HepG2 (cell line): Measurements from ENCODE around the gene JPT1. TPM values are rescaled to one million over a fixed set of nuclear protein-coding genes. Genes with fewer than 3 reads are reported as not detected.

Experiments used
- FOXA1 ChIP-seq, 2 experiments: fragments of 450-650 bp in 1 of 2; sonication (generic) in 1 of 2; formaldehyde crosslinking in 1 of 2; IDR thresholded peaks; 2 replicates each; pipeline versions ENCODE4 v1.4.0 to v1.6.1; 2016 to 2020; ENCODE audit warnings: missing genetic modification reagents in 1 of 2
- HNF4A ChIP-seq: sonication (generic); formaldehyde crosslinking; IDR thresholded peaks from 2 replicates; pipeline ENCODE4 v1.4.0; 2020; ENCODE audit warnings: missing genetic modification reagents
- HOXA3 ChIP-seq: sonication (generic); formaldehyde crosslinking; IDR thresholded peaks from 2 replicates; pipeline ENCODE4 v1.5.0; 2020; ENCODE audit warnings: missing genetic modification reagents
- KLF16 ChIP-seq, 2 experiments: sonication (generic) in 1 of 2; formaldehyde crosslinking in 1 of 2; IDR thresholded peaks; 2 replicates each; pipeline versions ENCODE4 v1.6.1 to v1.8.0; 2016 to 2023; ENCODE audit warnings: missing genetic modification reagents in 2 of 2, missing compliant biosample characterization in 1 of 2
- MIXL1 ChIP-seq: IDR thresholded peaks from 2 replicates; pipeline ENCODE4 v1.6.1; 2016
- NCOA2 ChIP-seq: sonication (generic); formaldehyde crosslinking; IDR thresholded peaks from 2 replicates; pipeline ENCODE4 v1.8.0; 2022; ENCODE audit warnings: inconsistent platforms
- NFIC ChIP-seq: IDR thresholded peaks from 2 replicates; pipeline ENCODE4 v1.6.1; 2012; ENCODE audit warnings: mild to moderate bottlenecking, low read length, inconsistent platforms
- ONECUT2 ChIP-seq: sonication (generic); formaldehyde crosslinking; IDR thresholded peaks from 2 replicates; pipeline ENCODE4 v1.4.0; 2020; ENCODE audit warnings: missing genetic modification reagents
- TARDBP ChIP-seq: sonication (generic); formaldehyde crosslinking; IDR thresholded peaks from 2 replicates; pipeline ENCODE4 v1.8.0; 2022; ENCODE audit warnings: mild to moderate bottlenecking, missing genetic modification reagents
- TBL1XR1 ChIP-seq: fragments of 150-350 bp; IDR thresholded peaks from 2 replicates; pipeline ENCODE4 v1.6.1; 2014; ENCODE audit warnings: borderline replicate concordance, low read length; ENCODE audit not compliant: partially characterized antibody
- ZBTB7A ChIP-seq: sonication (generic); formaldehyde crosslinking; IDR thresholded peaks from 2 replicates; pipeline ENCODE4 v1.8.0; 2022; ENCODE audit warnings: mild to moderate bottlenecking, missing genetic modification reagents
- ZNF205 ChIP-seq: IDR thresholded peaks from 2 replicates; pipeline ENCODE4 v1.6.1; 2018; ENCODE audit warnings: missing biosample characterization, missing genetic modification reagents
- ZNF703 ChIP-seq: sonication (generic); formaldehyde crosslinking; IDR thresholded peaks from 2 replicates; pipeline ENCODE4 v1.5.1; 2020; ENCODE audit warnings: missing genetic modification reagents, mild to moderate bottlenecking, moderate library complexity, borderline replicate concordance
- polyA plus RNA-seq, 8 experiments: library from polyadenylated mRNA; depleted of rRNA in 3 of 8; stranded (reverse) in 7 of 8; unstranded in 1 of 8; fragments of >200 nt; fragmentation: Illumina TruSeq in 4 of 8; extraction: Trizol in 4 of 8; gene quantifications; 2 replicates each; pipeline versions ENCODE4 v1.2.1 to v1.2.3, GENCODE V29; 2011 to 2016; ENCODE audit warnings: low read depth in 4 of 8, missing spikeins in 1 of 8, mixed read lengths in 1 of 8; ENCODE audit not compliant: insufficient read depth in 1 of 8
- total RNA-seq, 5 experiments: library from RNA; depleted of rRNA; stranded (reverse); fragments of >200 nt; fragmentation: Illumina TruSeq; extraction: Trizol; gene quantifications; 2 replicates each; pipeline ENCODE4 v1.2.3, GENCODE V29; 2016; ENCODE audit warnings: low read depth in 1 of 5
- TF ChIP-seq, protein P1 (sequence below): IDR thresholded peaks from 2 replicates; pipeline ENCODE4 v1.6.1; 2018; ENCODE audit warnings: missing genetic modification reagents
- TF ChIP-seq, protein P2 (sequence below): sonication (generic); formaldehyde crosslinking; IDR thresholded peaks from 2 replicates; pipeline ENCODE4 v1.4.0; 2020; ENCODE audit warnings: missing genetic modification reagents
- TF ChIP-seq, protein P3 (sequence below): sonication (generic); formaldehyde crosslinking; IDR thresholded peaks from 2 replicates; pipeline ENCODE4 v1.4.0; 2020; ENCODE audit warnings: missing genetic modification reagents, mild to moderate bottlenecking, borderline replicate concordance
- TF ChIP-seq, protein P4 (sequence below): IDR thresholded peaks from 2 replicates; pipeline ENCODE4 v1.4.0; 2020; ENCODE audit warnings: mild to moderate bottlenecking, missing genetic modification reagents
- TF ChIP-seq, protein P5 (sequence below): sonication (generic); formaldehyde crosslinking; IDR thresholded peaks from 2 replicates; pipeline ENCODE4 v1.8.0; 2022; ENCODE audit warnings: mild to moderate bottlenecking, missing genetic modification reagents; ENCODE audit not compliant: insufficient replicate concordance

Gene JPT1
- total and polyA plus RNA-seq, 2 of the 13 experiments (the other 11 are each of a cell fraction or from before 2014, with no cell fraction given) = 43.3 to 256 TPM

DNA sequence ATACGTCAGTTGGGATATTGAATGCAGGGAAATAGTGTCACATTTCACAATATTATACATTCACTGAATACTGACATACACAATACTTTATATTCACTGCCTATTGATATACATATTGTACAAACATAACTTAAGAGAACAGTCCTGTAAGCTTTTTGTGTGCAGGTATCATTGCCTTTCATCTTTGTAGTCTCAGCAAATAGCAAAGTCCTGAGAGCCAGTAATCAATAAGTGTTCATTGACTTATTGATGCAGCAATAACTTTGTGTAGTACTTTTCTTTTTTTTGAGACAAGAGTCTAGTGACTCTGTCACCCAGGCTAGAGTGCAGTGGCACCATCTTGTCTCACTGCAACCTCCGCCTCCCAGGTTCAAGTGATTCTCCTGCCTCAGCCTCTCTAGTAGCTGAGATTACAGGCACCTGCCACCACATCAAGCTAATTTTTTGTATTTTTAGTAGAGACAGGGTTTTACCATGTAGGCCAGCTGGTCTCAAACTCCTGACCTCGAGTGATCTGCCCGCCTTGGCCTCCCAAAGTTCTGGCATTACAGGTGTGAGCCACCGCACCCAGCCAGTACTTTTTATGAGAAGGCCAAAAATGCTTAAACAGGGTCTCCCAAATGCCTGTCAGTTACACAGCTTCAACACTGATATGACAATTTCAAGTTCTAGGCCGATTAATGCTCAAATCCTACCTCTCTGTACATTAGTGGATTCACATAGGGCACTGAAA is 45.7 kb upstream of the JPT1 start (continued):
- peak; percentile 11 for TF ChIP-seq TBL1XR1
- TF ChIP-seq, protein P1, sequence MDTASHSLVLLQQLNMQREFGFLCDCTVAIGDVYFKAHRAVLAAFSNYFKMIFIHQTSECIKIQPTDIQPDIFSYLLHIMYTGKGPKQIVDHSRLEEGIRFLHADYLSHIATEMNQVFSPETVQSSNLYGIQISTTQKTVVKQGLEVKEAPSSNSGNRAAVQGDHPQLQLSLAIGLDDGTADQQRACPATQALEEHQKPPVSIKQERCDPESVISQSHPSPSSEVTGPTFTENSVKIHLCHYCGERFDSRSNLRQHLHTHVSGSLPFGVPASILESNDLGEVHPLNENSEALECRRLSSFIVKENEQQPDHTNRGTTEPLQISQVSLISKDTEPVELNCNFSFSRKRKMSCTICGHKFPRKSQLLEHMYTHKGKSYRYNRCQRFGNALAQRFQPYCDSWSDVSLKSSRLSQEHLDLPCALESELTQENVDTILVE (CRISPR knock-in tag) = peak; percentile 47; the same call in 1 of the 2 replicates
- TF ChIP-seq, protein P2, sequence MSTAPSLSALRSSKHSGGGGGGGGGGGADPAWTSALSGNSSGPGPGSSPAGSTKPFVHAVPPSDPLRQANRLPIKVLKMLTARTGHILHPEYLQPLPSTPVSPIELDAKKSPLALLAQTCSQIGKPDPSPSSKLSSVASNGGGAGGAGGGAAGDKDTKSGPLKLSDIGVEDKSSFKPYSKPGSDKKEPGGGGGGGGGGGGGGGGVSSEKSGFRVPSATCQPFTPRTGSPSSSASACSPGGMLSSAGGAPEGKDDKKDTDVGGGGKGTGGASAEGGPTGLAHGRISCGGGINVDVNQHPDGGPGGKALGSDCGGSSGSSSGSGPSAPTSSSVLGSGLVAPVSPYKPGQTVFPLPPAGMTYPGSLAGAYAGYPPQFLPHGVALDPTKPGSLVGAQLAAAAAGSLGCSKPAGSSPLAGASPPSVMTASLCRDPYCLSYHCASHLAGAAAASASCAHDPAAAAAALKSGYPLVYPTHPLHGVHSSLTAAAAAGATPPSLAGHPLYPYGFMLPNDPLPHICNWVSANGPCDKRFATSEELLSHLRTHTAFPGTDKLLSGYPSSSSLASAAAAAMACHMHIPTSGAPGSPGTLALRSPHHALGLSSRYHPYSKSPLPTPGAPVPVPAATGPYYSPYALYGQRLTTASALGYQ (CRISPR knock-in tag) = peak; percentile 81
- TF ChIP-seq NFIC = peak; percentile 73
- peak; percentile 71; the same call in 1 of the 2 replicates for TF ChIP-seq ZNF703 (CRISPR knock-in tag)
- TF ChIP-seq, protein P3, sequence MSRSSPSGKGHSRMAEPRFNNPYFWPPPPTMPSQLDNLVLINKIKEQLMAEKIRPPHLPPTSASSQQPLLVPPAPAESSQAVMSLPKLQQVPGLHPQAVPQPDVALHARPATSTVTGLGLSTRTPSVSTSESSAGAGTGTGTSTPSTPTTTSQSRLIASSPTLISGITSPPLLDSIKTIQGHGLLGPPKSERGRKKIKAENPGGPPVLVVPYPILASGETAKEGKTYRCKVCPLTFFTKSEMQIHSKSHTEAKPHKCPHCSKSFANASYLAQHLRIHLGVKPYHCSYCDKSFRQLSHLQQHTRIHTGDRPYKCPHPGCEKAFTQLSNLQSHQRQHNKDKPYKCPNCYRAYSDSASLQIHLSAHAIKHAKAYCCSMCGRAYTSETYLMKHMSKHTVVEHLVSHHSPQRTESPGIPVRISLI (CRISPR knock-in tag) = peak; percentile 67; the same call in 1 of the 2 replicates
- TF ChIP-seq ONECUT2 = peak; percentile 98
- TF ChIP-seq, protein P4, sequence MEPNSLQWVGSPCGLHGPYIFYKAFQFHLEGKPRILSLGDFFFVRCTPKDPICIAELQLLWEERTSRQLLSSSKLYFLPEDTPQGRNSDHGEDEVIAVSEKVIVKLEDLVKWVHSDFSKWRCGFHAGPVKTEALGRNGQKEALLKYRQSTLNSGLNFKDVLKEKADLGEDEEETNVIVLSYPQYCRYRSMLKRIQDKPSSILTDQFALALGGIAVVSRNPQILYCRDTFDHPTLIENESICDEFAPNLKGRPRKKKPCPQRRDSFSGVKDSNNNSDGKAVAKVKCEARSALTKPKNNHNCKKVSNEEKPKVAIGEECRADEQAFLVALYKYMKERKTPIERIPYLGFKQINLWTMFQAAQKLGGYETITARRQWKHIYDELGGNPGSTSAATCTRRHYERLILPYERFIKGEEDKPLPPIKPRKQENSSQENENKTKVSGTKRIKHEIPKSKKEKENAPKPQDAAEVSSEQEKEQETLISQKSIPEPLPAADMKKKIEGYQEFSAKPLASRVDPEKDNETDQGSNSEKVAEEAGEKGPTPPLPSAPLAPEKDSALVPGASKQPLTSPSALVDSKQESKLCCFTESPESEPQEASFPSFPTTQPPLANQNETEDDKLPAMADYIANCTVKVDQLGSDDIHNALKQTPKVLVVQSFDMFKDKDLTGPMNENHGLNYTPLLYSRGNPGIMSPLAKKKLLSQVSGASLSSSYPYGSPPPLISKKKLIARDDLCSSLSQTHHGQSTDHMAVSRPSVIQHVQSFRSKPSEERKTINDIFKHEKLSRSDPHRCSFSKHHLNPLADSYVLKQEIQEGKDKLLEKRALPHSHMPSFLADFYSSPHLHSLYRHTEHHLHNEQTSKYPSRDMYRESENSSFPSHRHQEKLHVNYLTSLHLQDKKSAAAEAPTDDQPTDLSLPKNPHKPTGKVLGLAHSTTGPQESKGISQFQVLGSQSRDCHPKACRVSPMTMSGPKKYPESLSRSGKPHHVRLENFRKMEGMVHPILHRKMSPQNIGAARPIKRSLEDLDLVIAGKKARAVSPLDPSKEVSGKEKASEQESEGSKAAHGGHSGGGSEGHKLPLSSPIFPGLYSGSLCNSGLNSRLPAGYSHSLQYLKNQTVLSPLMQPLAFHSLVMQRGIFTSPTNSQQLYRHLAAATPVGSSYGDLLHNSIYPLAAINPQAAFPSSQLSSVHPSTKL (CRISPR knock-in tag) = peak; percentile 52
- TF ChIP-seq TARDBP = peak; percentile 27; the same call in 1 of the 2 replicates
- TF ChIP-seq, protein P5, sequence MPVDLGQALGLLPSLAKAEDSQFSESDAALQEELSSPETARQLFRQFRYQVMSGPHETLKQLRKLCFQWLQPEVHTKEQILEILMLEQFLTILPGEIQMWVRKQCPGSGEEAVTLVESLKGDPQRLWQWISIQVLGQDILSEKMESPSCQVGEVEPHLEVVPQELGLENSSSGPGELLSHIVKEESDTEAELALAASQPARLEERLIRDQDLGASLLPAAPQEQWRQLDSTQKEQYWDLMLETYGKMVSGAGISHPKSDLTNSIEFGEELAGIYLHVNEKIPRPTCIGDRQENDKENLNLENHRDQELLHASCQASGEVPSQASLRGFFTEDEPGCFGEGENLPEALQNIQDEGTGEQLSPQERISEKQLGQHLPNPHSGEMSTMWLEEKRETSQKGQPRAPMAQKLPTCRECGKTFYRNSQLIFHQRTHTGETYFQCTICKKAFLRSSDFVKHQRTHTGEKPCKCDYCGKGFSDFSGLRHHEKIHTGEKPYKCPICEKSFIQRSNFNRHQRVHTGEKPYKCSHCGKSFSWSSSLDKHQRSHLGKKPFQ (CRISPR knock-in tag) = no peak
- peak; percentile 67 for TF ChIP-seq NCOA2 (CRISPR knock-in tag)
- 0 out of 2 replicates have a peak, but pooled peaks have one; percentile 64 for TF ChIP-seq ZNF205 (CRISPR knock-in tag)
- TF ChIP-seq KLF16 (CRISPR knock-in tag; IDR thresholded peaks at IDR 0.05) = 0 out of 4 replicates have a peak, but pooled peaks of 1 of the 2 experiments have one; percentile 43
- peak; percentile 48; the same call in 1 of the 2 replicates for TF ChIP-seq HOXA3 (CRISPR knock-in tag)
- peak; percentile 43; the same call in 1 of the 2 replicates for TF ChIP-seq FOXA1 (IDR thresholded peaks at IDR 0.05)
- no peak for TF ChIP-seq FOXA1 (CRISPR knock-in tag; IDR thresholded peaks at IDR 0.05)
- TF ChIP-seq ZBTB7A (CRISPR knock-in tag) = no peak
- TF ChIP-seq HNF4A = peak; percentile 88
- TF ChIP-seq MIXL1 = peak; percentile 90
